CD14-positive monocyte (primary cell): ENCODE data around the gene CWC22. TPM values are rescaled to one million over a fixed set of nuclear protein-coding genes. Genes with fewer than 3 reads are reported as not detected.
"Not testable (repeated sequence)": the region's sequence is repeated elsewhere in the genome, so short reads cannot be mapped to it uniquely, and the experiment has no call there.

Experiments used
- DNase-seq, 3 donors: peaks; one replicate each; pipeline ENCODE4 v3.0.0-alpha.2; 2011 to 2022
- H2AFZ ChIP-seq: 2 replicates; pipeline ENCODE4 v1.6.0; 2012; ENCODE audit warnings: mild to moderate bottlenecking, low read depth, low read length, inconsistent platforms; ENCODE audit not compliant: insufficient read depth, poor library complexity, severe bottlenecking
- H3K27ac ChIP-seq, 2 donors: 1 replicate in 1 of 2; 2 replicates in 1 of 2; pipeline ENCODE4 v1.5.1; 2012 to 2013; ENCODE audit warnings: low read length in 2 of 2, control low read depth in 1 of 2, inconsistent platforms in 1 of 2, low read depth in 1 of 2, mild to moderate bottlenecking in 1 of 2
- H3K27me3 ChIP-seq, 2 donors: one replicate each; pipeline versions ENCODE4 v1.6.0 to v1.6.1; 2011 to 2013; ENCODE audit warnings: low read length in 2 of 2; ENCODE audit not compliant: control insufficient read depth in 2 of 2, insufficient read depth in 2 of 2
- H3K36me3 ChIP-seq, 2 donors: replicated peaks in 1 of 2; 1 replicate in 1 of 2; 2 replicates in 1 of 2; pipeline versions ENCODE4 v1.5.1 to v1.6.1; 2012 to 2013; ENCODE audit warnings: low read length in 2 of 2, control low read depth in 1 of 2, inconsistent platforms in 1 of 2, mild to moderate bottlenecking in 1 of 2; ENCODE audit not compliant: insufficient read depth in 2 of 2, control insufficient read depth in 1 of 2
- H3K4me1 ChIP-seq, 2 donors: 1 replicate in 1 of 2; 2 replicates in 1 of 2; pipeline versions ENCODE4 v1.5.1 to v1.6.1; 2012 to 2013; ENCODE audit warnings: low read length in 2 of 2, control low read depth in 1 of 2, inconsistent platforms in 1 of 2, mild to moderate bottlenecking in 1 of 2, moderate library complexity in 1 of 2; ENCODE audit not compliant: insufficient read depth in 2 of 2, control insufficient read depth in 1 of 2
- H3K4me2 ChIP-seq: replicated peaks from 2 replicates; pipeline ENCODE3; 2012; ENCODE audit warnings: low read length, moderate library complexity, mild to moderate bottlenecking; ENCODE audit not compliant: poor library complexity, severe bottlenecking; ENCODE audit errors: extremely low read depth
- H3K4me3 ChIP-seq, 3 experiments: fragments of 200-600 bp in 1 of 3; sonication (generic) in 1 of 3; replicated peaks in 1 of 3; 1 replicate in 2 of 3; 2 replicates in 1 of 3; pipeline ENCODE4 v1.5.1; 2011 to 2013; ENCODE audit warnings: low read length in 3 of 3, mild to moderate bottlenecking in 3 of 3, control low read depth in 2 of 3, low read depth in 2 of 3, inconsistent platforms in 1 of 3, moderate library complexity in 1 of 3
- H3K79me2 ChIP-seq: 2 replicates; pipeline ENCODE4 v1.6.0; 2012; ENCODE audit warnings: mild to moderate bottlenecking, control low read depth, inconsistent platforms, low read length, moderate library complexity; ENCODE audit not compliant: insufficient read depth
- H3K9ac ChIP-seq: 2 replicates; pipeline ENCODE4 v1.6.0; 2017; ENCODE audit warnings: low read length, mild to moderate bottlenecking; ENCODE audit not compliant: insufficient read depth, poor library complexity, severe bottlenecking
- H3K9me3 ChIP-seq, 2 donors: replicated peaks in 1 of 2; 1 replicate in 1 of 2; 2 replicates in 1 of 2; pipeline versions ENCODE4 v1.5.1 to v1.6.1; 2012 to 2013; ENCODE audit warnings: low read length in 2 of 2, control low read depth in 1 of 2; ENCODE audit not compliant: control insufficient read depth in 1 of 2, insufficient read depth in 1 of 2
- H4K20me1 ChIP-seq: 2 replicates; pipeline ENCODE4 v1.6.0; 2012; ENCODE audit warnings: mild to moderate bottlenecking, low read length, control low read depth, moderate library complexity; ENCODE audit not compliant: insufficient read depth
- H3K27ac Mint-ChIP-seq, 7 donors: one replicate each; pipeline ENCODE4 v1.8.0; 2020; ENCODE audit warnings: mild to moderate bottlenecking in 7 of 7, mixed read lengths in 7 of 7, moderate library complexity in 6 of 7, inconsistent platforms in 2 of 7
- H3K27me3 Mint-ChIP-seq, 3 donors: one replicate each; pipeline ENCODE4 v1.8.0; 2021 to 2022; ENCODE audit warnings: low read depth in 3 of 3, mild to moderate bottlenecking in 3 of 3, mixed read lengths in 3 of 3, moderate library complexity in 3 of 3, inconsistent platforms in 1 of 3
- H3K36me3 Mint-ChIP-seq, 2 donors: one replicate each; pipeline ENCODE4 v1.8.0; 2020; ENCODE audit warnings: mixed read lengths in 2 of 2, inconsistent platforms in 1 of 2, mild to moderate bottlenecking in 1 of 2
- H3K4me1 Mint-ChIP-seq: one replicate; pipeline ENCODE4 v1.8.0; 2020; ENCODE audit warnings: mild to moderate bottlenecking, mixed read lengths
- H3K4me3 Mint-ChIP-seq, 2 donors: one replicate each; pipeline ENCODE4 v1.8.0; 2020; ENCODE audit warnings: mild to moderate bottlenecking in 2 of 2, mixed read lengths in 2 of 2, moderate library complexity in 1 of 2
- H3K9me3 Mint-ChIP-seq, 7 donors: one replicate each; pipeline ENCODE4 v1.8.0; 2020 to 2022; ENCODE audit warnings: mixed read lengths in 7 of 7, mild to moderate bottlenecking in 6 of 7, moderate library complexity in 6 of 7, inconsistent platforms in 2 of 7
- WGBS: methylation state at CpG from one replicate; pipeline ENCODE4 v1.1.5; 2013; ENCODE audit warnings: missing lambda C conversion rate; ENCODE audit not compliant: insufficient coverage; 5-methylcytosine and 5-hydroxymethylcytosine counted together
- intact Hi-C, 2 donors: fragments of 100-400 bp; cut with micrococcal nuclease; formaldehyde crosslinking; loops; one replicate each; pipeline versions ENCODE4 v1.15.0 to v1.15.1; 2023
- polyA plus RNA-seq, 3 donors: library from polyadenylated mRNA; depleted of rRNA in 1 of 3; unstranded in 2 of 3; stranded (reverse) in 1 of 3; fragments of 300-500 nt in 2 of 3; fragments of >200 nt in 1 of 3; fragmentation: Illumina TruSeq in 2 of 3; gene quantifications; 1 replicate in 2 of 3; 2 replicates in 1 of 3; pipeline ENCODE4 v1.2.3, GENCODE V29; 2012 to 2021
- TF ChIP-seq, protein P1 (sequence below): fragments of 200-600 bp; IDR thresholded peaks from one replicate; pipeline ENCODE4 v1.8.0; 2022; ENCODE audit warnings: antibody characterized with exemption, mild to moderate bottlenecking

The CWC22 gene
- polyA plus RNA-seq, 3 donors, result 4.4 to 14.9 (median 9.5) TPM

- no CpG with 5 or more reads among the region's 7 CpGs for WGBS
- intact Hi-C loops, result no loop called here
- no peak overlapping the region for H3K4me2 ChIP-seq
- Mint-ChIP-seq H3K27me3 (no peaks in the 10 kb centered on the region), H3K4me3 (no peak overlapping the region), H3K36me3 (peaks cover 58 to 71% of the 10 kb centered on the region in 2 donors), H3K9me3 (no peaks in the 10 kb centered on the region), H3K4me1 (no peaks in the 10 kb centered on the region), H3K27ac (peak overlapping the region in 2 of 7 donors; percentile 6 to 18)
- TF ChIP-seq, protein P1, sequence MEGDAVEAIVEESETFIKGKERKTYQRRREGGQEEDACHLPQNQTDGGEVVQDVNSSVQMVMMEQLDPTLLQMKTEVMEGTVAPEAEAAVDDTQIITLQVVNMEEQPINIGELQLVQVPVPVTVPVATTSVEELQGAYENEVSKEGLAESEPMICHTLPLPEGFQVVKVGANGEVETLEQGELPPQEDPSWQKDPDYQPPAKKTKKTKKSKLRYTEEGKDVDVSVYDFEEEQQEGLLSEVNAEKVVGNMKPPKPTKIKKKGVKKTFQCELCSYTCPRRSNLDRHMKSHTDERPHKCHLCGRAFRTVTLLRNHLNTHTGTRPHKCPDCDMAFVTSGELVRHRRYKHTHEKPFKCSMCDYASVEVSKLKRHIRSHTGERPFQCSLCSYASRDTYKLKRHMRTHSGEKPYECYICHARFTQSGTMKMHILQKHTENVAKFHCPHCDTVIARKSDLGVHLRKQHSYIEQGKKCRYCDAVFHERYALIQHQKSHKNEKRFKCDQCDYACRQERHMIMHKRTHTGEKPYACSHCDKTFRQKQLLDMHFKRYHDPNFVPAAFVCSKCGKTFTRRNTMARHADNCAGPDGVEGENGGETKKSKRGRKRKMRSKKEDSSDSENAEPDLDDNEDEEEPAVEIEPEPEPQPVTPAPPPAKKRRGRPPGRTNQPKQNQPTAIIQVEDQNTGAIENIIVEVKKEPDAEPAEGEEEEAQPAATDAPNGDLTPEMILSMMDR, result no peak
- H4K20me1 ChIP-seq, result no peaks in the 10 kb centered on the region
- no peaks in the 10 kb centered on the region for H3K79me2 ChIP-seq
- H3K36me3 ChIP-seq, result peaks cover 83 to 92% of the 10 kb centered on the region in 2 donors
- H3K9ac ChIP-seq, result no peak overlapping the region
- no peak overlapping the region for H2AFZ ChIP-seq
- no peak overlapping the region for H3K4me3 ChIP-seq
- no peaks in the 10 kb centered on the region for H3K9me3 ChIP-seq
- H3K27ac ChIP-seq, result no peak overlapping the region
- no peak for DNase-seq
- no peaks in the 10 kb centered on the region for H3K4me1 ChIP-seq
- no peaks in the 10 kb centered on the region for H3K27me3 ChIP-seq
These were observed 41.5 kb downstream of the CWC22 start for GRCh38 chr2:179965291-179966258.

- TF ChIP-seq, protein P1, result no peak
- Histone ChIP-seq H2AFZ (no peak overlapping the region), H3K27ac (no peak overlapping the region), H3K9ac (no peak overlapping the region), H3K79me2 (no peaks in the 10 kb centered on the region), H3K4me1 (no peaks in the 10 kb centered on the region), H3K4me3 (no peak overlapping the region), H3K4me2 (no peak overlapping the region), H4K20me1 (no peaks in the 10 kb centered on the region), H3K36me3 (peaks cover 80 to 94% of the 10 kb centered on the region in 2 donors), H3K9me3 (no peaks in the 10 kb centered on the region), H3K27me3 (no peaks in the 10 kb centered on the region)
- Mint-ChIP-seq H3K36me3 (peaks cover 47 to 56% of the 10 kb centered on the region in 2 donors), H3K4me3 (no peak overlapping the region), H3K27ac (no peak overlapping the region), H3K9me3 (no peaks in the 10 kb centered on the region), H3K27me3 (no peaks in the 10 kb centered on the region), H3K4me1 (no peaks in the 10 kb centered on the region)
- no CpG with 5 or more reads among the region's 4 CpGs for WGBS
- DNase-seq, result no peak
- intact Hi-C loops, result no loop called here
These were observed 43.5 kb downstream of the CWC22 start for GRCh38 chr2:179963626-179964025.

- H3K27me3 Mint-ChIP-seq, H3K4me1 Mint-ChIP-seq, intact Hi-C loops, DNase-seq, H4K20me1 ChIP-seq, H3K4me3 Mint-ChIP-seq, H3K9ac ChIP-seq, H3K9me3 ChIP-seq, H3K4me1 ChIP-seq, H3K27me3 ChIP-seq, H2AFZ ChIP-seq, H3K79me2 ChIP-seq, H3K27ac ChIP-seq, H3K4me3 ChIP-seq, H3K4me2 ChIP-seq, H3K27ac Mint-ChIP-seq, H3K9me3 Mint-ChIP-seq: not testable (repeated sequence)
- H3K36me3 Mint-ChIP-seq, result peaks cover 45 to 49% of the 10 kb centered on the region in 2 donors
- peaks cover 63 to 84% of the 10 kb centered on the region in 2 donors for H3K36me3 ChIP-seq
- no CpG with 5 or more reads among the region's 4 CpGs for WGBS
These were observed 48.8 kb downstream of the CWC22 start for GRCh38 chr2:179958251-179958650.
